HG03354 (cell line): ENCODE data around the gene ECHS1.
"Not testable (repeated sequence)": the region's sequence is repeated elsewhere in the genome, so short reads cannot be mapped to it uniquely, and the experiment has no call there.

Experiments used
- ATAC-seq: cut with Tn5 transposase; IDR thresholded peaks from one replicate; pipeline ENCODE4 v1.9.1; 2021; ENCODE audit warnings: mild to moderate bottlenecking; ENCODE audit not compliant: unreplicated experiment, poor library complexity, severe bottlenecking

Gene ECHS1

GRCh38 chr10:133373174-133374090 lies at the start of gene ECHS1:
Gene ECHS1, minus strand, starts transcription at chr10:133373354. Its CDS starts 21 bp downstream, at chr10:133373333.
- ATAC-seq = peak; percentile 98

- no peak for ATAC-seq
These were observed 49.2 kb upstream of the ECHS1 start for GRCh38 chr10:133422223-133422806.

DNA sequence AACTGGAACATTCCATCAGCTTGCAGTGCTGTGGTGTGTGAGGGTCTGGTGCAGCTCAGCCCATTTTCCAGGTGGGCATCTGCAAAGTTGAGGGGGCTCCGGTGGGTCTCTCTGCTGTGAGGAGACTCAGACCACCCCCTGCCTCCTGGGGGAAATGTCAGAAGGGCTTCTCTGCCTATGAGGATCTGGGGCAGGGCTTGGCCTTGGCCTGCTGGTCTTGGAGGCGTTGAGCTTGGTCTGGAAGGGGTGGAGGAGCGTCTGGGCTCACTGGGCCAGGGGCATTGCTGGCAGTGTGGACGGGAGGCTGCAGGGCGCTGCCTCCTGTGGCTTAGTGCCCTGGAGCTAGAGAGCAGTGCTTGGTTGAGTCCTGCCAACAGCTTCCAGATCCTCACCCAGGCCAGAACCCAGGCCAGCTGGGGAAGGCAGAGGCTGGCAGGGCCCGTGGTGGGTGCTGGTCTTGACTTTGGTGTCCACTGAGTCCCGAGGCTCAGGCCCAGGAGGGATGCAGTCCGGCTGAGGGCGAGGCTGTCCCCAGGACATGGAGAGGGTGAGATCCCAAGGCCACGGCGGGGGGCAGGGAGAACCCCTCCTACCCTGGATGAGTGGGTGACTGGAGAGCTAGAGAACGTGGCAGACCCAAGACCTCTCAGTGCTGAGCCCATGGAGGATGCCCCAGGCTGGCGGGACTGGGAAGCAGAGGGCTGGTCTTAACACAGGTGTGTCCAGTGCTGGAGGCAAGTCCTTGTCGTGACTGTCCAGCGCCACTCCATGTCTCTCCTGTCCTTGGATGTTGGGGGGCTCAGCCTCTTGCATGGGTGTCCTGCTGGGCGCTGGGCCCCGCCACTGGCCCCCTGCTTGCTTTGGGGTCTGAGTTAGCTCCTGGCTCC lies 48.4 kb upstream of the ECHS1 start:
- ATAC-seq = no peak

GRCh38 chr10:133420579-133420978 lies 47.4 kb upstream of the ECHS1 start:
- ATAC-seq = no peak

- no peak for ATAC-seq
These were observed 46.9 kb upstream of the ECHS1 start for GRCh38 chr10:133420028-133420427.

DNA sequence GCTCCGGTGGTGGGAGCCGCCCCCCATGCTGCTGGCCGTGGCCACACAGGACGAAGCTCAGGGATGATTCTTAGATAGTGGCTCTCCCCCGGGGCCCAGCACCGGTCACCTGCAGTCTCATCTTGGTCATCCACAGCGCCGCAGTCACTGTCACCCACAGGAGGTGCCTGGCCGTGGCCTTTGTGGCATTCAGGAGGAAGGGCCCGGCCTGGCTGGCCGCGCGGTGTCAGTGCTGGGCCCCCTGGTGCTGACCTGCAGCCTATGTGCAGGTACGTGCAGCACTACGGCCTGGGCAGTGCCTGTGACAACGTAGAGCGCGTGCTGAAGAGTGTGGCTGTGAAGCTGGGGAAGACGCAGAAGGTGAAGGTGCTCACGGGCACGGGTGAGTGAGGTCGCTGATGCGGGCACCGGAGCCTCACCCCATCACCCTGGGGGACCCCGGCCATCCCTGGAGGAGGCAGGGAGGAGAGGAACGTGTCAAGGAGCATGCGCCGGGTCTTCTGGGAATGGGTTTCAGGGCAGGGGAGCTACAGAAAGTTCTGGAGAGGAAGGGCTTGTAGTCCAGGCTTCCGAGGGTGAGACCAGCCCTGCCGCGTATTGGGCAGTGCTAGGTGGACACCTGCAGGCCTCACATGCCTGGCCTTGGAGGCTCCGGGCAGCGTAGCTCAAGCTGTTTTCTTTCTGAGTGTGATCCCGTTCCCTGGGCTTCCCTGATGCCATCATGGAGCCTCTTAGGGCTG lies 46.2 kb upstream of the ECHS1 start:
- ATAC-seq = no peak

GRCh38 chr10:133418289-133418993 lies 45.3 kb upstream of the ECHS1 start:
- ATAC-seq = no peak

DNA sequence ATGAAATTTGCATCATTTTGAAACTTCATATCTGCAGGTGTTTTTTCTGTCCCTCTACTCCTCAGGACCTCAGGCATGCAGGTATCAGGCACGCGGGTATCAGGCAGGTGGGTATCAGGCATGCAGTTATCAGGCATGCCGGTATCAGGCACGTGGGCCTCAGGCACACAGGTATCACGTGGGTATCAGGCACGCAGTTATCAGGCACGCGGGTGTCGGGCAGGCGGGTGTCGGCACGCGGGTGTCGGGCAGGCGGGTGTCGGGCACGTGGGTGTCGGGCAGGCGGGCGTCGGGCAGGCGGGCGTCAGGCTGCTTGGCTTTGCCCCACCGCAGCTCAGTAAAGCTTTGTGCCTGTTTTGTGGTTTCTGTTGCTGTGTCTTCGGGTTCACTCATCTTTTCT lies 42.6 kb upstream of the ECHS1 start:
- no peak for ATAC-seq

DNA sequence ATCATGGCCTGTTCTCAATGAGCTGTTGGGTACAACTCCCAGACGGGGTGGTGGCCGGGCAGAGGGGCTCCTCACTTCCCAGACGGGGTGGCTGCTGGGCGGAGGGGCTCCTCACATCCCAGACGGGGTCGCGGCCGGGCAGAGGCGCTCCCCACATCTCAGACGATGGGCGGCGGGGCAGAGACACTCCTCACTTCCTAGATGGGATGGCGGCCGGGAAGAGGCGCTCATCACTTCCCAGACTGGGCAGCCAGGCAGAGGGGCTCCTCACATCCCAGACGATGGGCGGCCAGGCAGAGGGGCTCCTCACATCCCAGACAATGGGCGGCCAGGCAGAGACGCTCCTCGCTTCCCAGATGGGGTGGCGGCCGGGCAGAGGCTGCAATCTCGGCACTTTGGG lies 41.2 kb upstream of the ECHS1 start:
- ATAC-seq = not testable (repeated sequence)

DNA sequence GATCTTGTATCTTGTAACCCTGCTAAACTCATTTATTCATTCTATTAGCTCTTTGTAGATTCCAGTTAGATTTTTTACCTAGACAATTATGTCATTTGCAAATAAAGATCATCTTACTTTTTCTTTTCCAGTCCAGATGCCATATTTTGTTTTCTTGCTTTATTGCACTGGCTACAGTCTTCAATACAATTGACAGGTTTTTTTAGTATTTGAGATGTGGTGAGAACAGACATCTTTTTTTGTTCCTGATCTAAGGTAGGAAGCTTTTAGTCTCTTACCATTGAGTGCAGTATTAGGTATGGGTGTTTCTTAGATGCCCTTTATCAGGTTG lies 39.2 kb upstream of the ECHS1 start:
- ATAC-seq = no peak

DNA sequence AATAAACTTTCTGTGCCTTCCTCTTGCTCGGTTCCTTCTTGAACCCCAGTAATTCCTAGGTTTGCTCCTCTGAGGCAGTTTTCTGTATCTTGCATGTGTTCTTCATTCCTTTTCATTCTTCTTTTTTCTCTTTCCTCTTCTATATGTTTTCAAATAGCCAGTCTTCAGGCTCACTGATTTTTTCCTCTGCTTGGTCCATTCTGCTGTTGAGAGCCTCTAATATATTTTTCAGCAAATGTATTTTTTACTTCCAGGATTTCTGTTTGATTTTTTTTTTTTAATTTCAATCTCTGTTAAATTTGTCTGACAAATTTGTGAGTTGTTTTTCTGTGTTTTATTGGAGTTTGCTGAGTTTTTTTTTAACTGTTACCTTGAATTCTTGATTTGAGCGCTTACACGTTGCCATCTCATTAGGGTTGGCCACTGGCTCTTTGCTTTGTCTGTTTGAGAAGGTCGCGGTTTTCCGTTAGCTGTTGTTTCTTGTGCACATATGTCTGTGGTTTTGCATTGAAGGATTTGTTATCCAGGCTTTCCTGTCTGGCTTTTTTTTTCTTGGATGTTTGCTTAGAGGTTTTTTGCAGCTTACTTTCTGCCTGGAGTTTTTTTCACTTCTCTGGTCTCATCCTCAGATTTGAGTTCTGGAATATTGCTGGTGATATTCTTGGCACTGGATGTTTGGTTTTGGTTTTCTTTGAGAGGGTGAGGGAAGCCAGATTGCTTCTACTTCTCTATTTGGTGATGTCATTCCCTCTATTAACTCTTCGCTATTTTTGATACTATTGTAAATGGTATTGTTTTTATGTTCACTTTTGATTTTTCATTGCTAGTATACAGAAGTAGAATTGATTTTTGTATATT lies 38.6 kb upstream of the ECHS1 start:
- no peak for ATAC-seq

GRCh38 chr10:133405844-133406527 lies 32.8 kb upstream of the ECHS1 start:
- ATAC-seq = peak; percentile 66

DNA sequence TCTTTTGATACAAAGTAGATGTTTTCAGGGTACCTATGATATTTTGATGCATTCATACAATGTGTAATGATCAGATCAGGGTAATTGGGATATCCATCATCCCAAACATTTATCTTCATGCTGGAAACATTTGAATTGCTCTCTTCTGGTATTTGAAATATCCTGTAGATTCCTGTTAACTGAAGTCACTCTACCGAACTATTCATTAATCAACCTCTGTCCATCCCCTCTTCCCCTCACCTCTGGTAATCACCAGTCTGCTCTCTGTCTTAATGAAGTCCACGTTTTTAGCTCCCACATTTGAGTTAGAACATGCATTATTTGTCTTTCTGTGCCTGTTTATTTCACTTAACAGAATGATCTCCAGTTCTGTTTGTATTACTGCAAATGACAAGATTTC lies 32.1 kb upstream of the ECHS1 start:
- no peak for ATAC-seq

GRCh38 chr10:133403784-133404183 lies 30.6 kb upstream of the ECHS1 start:
- no peak for ATAC-seq

DNA sequence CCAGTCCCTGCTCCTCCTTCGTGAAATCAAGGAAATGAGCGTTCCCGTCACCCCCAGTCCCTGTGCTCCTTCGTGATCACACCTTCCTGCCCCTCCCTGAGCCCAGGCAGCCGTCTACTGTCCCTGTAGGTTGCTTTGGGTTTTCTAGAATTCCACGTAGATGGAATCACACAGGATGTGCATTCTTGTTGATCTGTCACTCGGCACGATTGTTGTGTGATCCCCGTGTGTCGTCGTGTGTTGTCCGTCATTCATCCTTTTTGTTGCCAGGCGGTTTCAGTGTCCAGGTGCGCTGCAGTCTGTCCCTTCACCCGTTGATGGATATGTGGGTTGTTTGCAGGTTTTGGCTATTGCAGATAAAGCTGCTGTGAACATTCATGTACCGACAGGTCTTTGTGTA lies 30.2 kb upstream of the ECHS1 start:
- ATAC-seq = no peak

- ATAC-seq = no peak
These were observed 29.0 kb upstream of the ECHS1 start for GRCh38 chr10:133401981-133402725.

DNA sequence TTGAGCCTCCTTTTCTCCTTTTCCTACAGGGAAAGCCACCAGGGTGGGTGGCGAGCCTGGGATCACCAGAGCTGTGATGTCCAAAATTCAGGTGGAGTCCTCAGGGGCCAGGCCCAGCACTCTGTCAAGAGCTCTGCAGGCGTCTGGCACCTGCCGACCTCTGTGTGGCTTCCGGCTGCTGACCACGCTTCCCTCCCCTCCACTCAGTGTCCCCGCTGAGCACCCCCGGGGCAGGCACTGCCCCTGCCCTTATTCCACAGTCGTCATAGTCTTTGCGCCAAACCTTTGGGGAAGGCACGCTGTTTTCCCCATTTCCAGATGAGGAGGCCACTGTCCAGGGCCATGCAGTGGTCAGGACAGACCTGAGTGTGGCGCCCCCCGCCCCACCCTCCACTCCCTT lies 28.3 kb upstream of the ECHS1 start:
- ATAC-seq = no peak
